HG02943 (cell line): ENCODE measurements around the gene PTPRU.
"Not testable (repeated sequence)": the region's sequence is repeated elsewhere in the genome, so short reads cannot be mapped to it uniquely, and the experiment has no call there.

ENCODE experiments used
- ATAC-seq: cut with Tn5 transposase; IDR thresholded peaks from one replicate; pipeline ENCODE4 v1.9.1; 2021; ENCODE audit warnings: mild to moderate bottlenecking, low read depth, moderate library complexity; ENCODE audit not compliant: unreplicated experiment

PTPRU gene

GRCh38 chr1:29221296-29221695 lies 15.0 kb upstream of the PTPRU start:
- no peak for ATAC-seq

- ATAC-seq: not testable (repeated sequence)
These were observed 14.1 kb upstream of the PTPRU start for GRCh38 chr1:29222260-29222659.

- no peak for ATAC-seq
These were observed 13.6 kb upstream of the PTPRU start for GRCh38 chr1:29222686-29223085.

GRCh38 chr1:29223521-29223920 lies 12.8 kb upstream of the PTPRU start:
- ATAC-seq: no peak

GRCh38 chr1:29224356-29224837 lies 11.9 kb upstream of the PTPRU start:
- no peak for ATAC-seq

- ATAC-seq: no peak
These were observed 11.0 kb upstream of the PTPRU start for GRCh38 chr1:29225361-29225760.

GRCh38 chr1:29227511-29227910 lies 8.8 kb upstream of the PTPRU start:
- no peak for ATAC-seq

- no peak for ATAC-seq
These were observed 6.1 kb upstream of the PTPRU start for GRCh38 chr1:29230204-29230552.

GRCh38 chr1:29230553-29231378 lies 5.6 kb upstream of the PTPRU start, which contains the start of gene MECR:
TSS of gene MECR (minus strand) at chr1:29230934. CDS start at chr1:29230906, 28 bp downstream.
- no peak for ATAC-seq

GRCh38 chr1:29232387-29232786 lies 3.9 kb upstream of the PTPRU start:
- ATAC-seq: no peak

GRCh38 chr1:29233693-29234092 lies 2.6 kb upstream of the PTPRU start:
- ATAC-seq: no peak

GRCh38 chr1:29234471-29234870 lies 1.9 kb upstream of the PTPRU start:
- ATAC-seq: no peak

- ATAC-seq: not testable (repeated sequence)
These were observed 1.4 kb upstream of the PTPRU start for GRCh38 chr1:29234881-29235280.

GRCh38 chr1:29236712-29237128 lies 398 bp downstream of the PTPRU start:
- no peak for ATAC-seq

- no peak for ATAC-seq
These were observed 953 bp downstream of the PTPRU start for GRCh38 chr1:29237129-29237821.

- ATAC-seq: no peak
These were observed 1.7 kb downstream of the PTPRU start for GRCh38 chr1:29237852-29238619.

- no peak for ATAC-seq
These were observed 2.3 kb downstream of the PTPRU start for GRCh38 chr1:29238620-29239002.

GRCh38 chr1:29239142-29239541 lies 2.8 kb downstream of the PTPRU start:
- ATAC-seq: no peak

- no peak for ATAC-seq
These were observed 4.1 kb downstream of the PTPRU start for GRCh38 chr1:29240400-29240837.

GRCh38 chr1:29240986-29241385 lies 4.7 kb downstream of the PTPRU start:
- no peak for ATAC-seq
